Tibial artery (tissue), 4 donors: ENCODE measurements around the gene TAF11L4.
"Not testable (repeated sequence)": the region's sequence is repeated elsewhere in the genome, so short reads cannot be mapped to it uniquely, and the experiment has no call there.

Experiments used
- DNase-seq, 2 donors: peaks; one replicate each; pipeline ENCODE4 v3.0.0-alpha.2; 2019
- H3K27ac ChIP-seq, 2 donors: fragments of 200-600 bp; sonication (generic) in 1 of 2; 1 replicate in 1 of 2; 2 replicates in 1 of 2; pipeline ENCODE4 v1.5.1; 2018 to 2019; ENCODE audit warnings: mild to moderate bottlenecking in 1 of 2
- H3K27me3 ChIP-seq, 2 donors: fragments of 200-600 bp; sonication (generic) in 1 of 2; one replicate each; pipeline versions ENCODE4 v1.5.1 to v1.6.0; 2016 to 2019
- H3K36me3 ChIP-seq, 3 donors: fragments of 200-600 bp; sonication (generic) in 2 of 3; one replicate each; pipeline ENCODE4 v1.5.1; 2016 to 2019; ENCODE audit warnings: mild to moderate bottlenecking in 2 of 3
- H3K4me1 ChIP-seq, 4 donors: fragments of 200-600 bp; sonication (generic) in 2 of 4; 1 replicate in 3 of 4; 2 replicates in 1 of 4; pipeline ENCODE4 v1.5.1; 2016 to 2019
- H3K4me3 ChIP-seq, 2 donors: fragments of 200-600 bp; sonication (generic) in 1 of 2; 1 replicate in 1 of 2; 2 replicates in 1 of 2; pipeline ENCODE4 v1.5.1; 2018 to 2019; ENCODE audit warnings: mild to moderate bottlenecking in 2 of 2
- H3K9me3 ChIP-seq, 3 donors: fragments of 200-600 bp; sonication (generic) in 1 of 3; one replicate each; pipeline ENCODE4 v1.5.1; 2016 to 2019
- intact Hi-C: fragments of 100-400 bp; cut with DNase I; formaldehyde crosslinking; loops from one replicate; pipeline ENCODE4 v1.15.0; 2023; ENCODE audit warnings: low total_unique reads

Gene TAF11L4

GRCh38 chr5:17526504-17526903, 4.9 kb downstream of the TAF11L4 start:
- H3K27ac ChIP-seq, H3K4me3 ChIP-seq, H3K9me3 ChIP-seq, H3K36me3 ChIP-seq, H3K27me3 ChIP-seq, H3K4me1 ChIP-seq, intact Hi-C loops: not testable (repeated sequence)
- peak in 1 of 2 donors; percentile 69 for DNase-seq

- H3K27ac ChIP-seq, H3K4me3 ChIP-seq, H3K4me1 ChIP-seq, H3K27me3 ChIP-seq, H3K36me3 ChIP-seq, DNase-seq, intact Hi-C loops, H3K9me3 ChIP-seq: not testable (repeated sequence)
Observed at GRCh38 chr5:17528369-17528768, 6.8 kb downstream of the TAF11L4 start, which contains the start of gene TAF11L6. Gene TAF11L6 (plus strand): TSS chr5:17528669.
